Measurements from ENCODE around the gene STAU1.
A peak's percentile ranks its signal among the peaks of the same experiment; 100 is the strongest.

STAU1 gene

DNA sequence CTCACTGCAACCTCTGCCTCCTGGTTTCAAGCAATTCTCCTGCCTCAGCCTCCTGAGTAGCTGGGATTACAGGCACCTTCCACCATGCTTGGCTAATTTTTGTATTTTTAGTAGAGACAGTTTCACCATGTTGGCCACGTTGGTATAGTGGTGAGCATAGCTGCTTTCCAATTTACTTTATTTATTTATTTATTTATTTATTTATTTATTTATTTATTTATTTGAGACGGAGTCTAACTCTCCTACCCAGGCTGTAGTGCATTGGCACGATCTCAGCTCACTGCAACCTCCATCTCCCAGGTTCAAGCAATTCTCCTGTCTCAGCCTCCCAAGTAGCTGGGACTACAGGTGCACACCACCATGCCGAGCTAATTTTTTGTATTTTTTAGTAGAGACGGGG is 87.8 kb downstream of the STAU1 start (continued):
- TF ChIP-seq SP3 (tag by site-specific recombination; IDR thresholded peaks at IDR 0.05) (0 out of 2 replicates have a peak, but pooled peaks have one; percentile 31), ZBTB8A (tag by site-specific recombination; IDR thresholded peaks at IDR 0.05) (peak; percentile 73), ZNF354C (tag by site-specific recombination; IDR thresholded peaks at IDR 0.05; ENCODE audit: borderline replicate concordance, low read depth) (peak; percentile 77; the same call in 1 of the 2 replicates), ZNF394 (tag by site-specific recombination; IDR thresholded peaks at IDR 0.05; ENCODE audit: borderline replicate concordance) (peak; percentile 97)
- TF ChIP-seq, protein P1, sequence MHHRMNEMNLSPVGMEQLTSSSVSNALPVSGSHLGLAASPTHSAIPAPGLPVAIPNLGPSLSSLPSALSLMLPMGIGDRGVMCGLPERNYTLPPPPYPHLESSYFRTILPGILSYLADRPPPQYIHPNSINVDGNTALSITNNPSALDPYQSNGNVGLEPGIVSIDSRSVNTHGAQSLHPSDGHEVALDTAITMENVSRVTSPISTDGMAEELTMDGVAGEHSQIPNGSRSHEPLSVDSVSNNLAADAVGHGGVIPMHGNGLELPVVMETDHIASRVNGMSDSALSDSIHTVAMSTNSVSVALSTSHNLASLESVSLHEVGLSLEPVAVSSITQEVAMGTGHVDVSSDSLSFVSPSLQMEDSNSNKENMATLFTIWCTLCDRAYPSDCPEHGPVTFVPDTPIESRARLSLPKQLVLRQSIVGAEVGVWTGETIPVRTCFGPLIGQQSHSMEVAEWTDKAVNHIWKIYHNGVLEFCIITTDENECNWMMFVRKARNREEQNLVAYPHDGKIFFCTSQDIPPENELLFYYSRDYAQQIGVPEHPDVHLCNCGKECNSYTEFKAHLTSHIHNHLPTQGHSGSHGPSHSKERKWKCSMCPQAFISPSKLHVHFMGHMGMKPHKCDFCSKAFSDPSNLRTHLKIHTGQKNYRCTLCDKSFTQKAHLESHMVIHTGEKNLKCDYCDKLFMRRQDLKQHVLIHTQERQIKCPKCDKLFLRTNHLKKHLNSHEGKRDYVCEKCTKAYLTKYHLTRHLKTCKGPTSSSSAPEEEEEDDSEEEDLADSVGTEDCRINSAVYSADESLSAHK (tag by site-specific recombination; IDR thresholded peaks at IDR 0.05) = peak; percentile 11; the same call in 1 of the 2 replicates

DNA sequence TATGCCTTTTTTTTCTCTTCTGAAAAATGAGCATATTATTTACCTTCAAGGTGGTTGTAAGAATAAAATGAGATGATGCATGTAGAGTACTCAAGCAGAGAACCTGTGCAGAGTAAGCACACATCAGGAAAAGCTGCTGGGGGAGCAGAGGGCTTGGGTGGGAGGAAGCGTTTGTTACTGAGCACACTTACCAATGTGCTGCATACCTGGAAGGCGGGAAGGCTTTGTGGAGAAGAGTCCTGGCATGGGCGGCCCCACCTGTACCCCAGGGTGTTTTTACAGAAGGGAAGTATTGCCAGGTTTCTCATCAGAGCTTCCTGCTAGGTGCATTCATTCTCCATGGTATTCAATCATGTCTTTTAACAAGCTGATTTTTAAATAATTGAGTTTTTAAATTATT is 89.1 kb downstream of the STAU1 start:
- TF ChIP-seq ZNF596 (tag by site-specific recombination; IDR thresholded peaks at IDR 0.05) (no peak), HOXD13 (CRISPR knock-in tag; IDR thresholded peaks at IDR 0.05; ENCODE audit: borderline replicate concordance) (no peak), ZNF37A (tag by site-specific recombination; IDR thresholded peaks at IDR 0.05) (no peak), BCL11A (tag by site-specific recombination; IDR thresholded peaks at IDR 0.05; ENCODE audit: low read depth) (no peak), ZNF473 (tag by site-specific recombination; IDR thresholded peaks at IDR 0.05) (no peak), ZNF211 (tag by site-specific recombination; IDR thresholded peaks at IDR 0.05; ENCODE audit: low read depth) (no peak)
- Histone ChIP-seq H3K4me1 (ENCODE audit: control insufficient read depth, insufficient read depth, low read length) (no peaks in the 10 kb centered on the region), H3K27ac (ENCODE audit: extremely low read depth, low read depth, low read length) (no peak overlapping the region), H3K4me3 (ENCODE audit: low read depth, low read length) (no peak overlapping the region), H3K36me3 (ENCODE audit: control insufficient read depth in 2 of 2, insufficient read depth in 1 of 2, low read length in 2 of 2) (peaks cover 62 to 94% of the 10 kb centered on the region in 2 experiments), H3K9me3 (ENCODE audit: control insufficient read depth, insufficient read depth, low read depth, low read length) (no peaks in the 10 kb centered on the region)
- POLR2A ChIA-PET = no interaction called here
- CTCF ChIA-PET = no interaction called here

DNA sequence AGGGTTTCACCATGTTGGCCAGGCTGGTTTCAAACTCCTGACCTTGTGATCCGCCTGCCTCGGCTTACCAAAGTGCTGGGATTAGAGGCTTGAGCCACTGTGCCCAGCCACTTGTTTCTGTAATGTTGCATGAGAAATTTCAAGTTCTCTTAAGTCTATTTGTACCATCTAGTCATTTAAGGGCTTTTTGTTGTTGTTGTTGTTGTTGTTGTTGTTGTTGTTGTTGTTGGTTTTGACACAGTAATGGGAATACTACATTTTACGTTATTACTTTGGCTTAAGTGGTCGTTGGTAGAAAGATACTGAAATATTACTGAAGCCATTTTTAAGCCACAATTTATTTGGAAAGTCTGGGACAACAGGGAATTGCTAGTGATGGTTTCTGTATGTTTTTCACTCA is 90.0 kb downstream of the STAU1 start:
- Histone ChIP-seq H3K4me1 (ENCODE audit: control insufficient read depth, insufficient read depth, low read length) (no peaks in the 10 kb centered on the region), H3K9me3 (ENCODE audit: control insufficient read depth, insufficient read depth, low read depth, low read length) (no peaks in the 10 kb centered on the region), H3K4me3 (ENCODE audit: low read depth, low read length) (no peak overlapping the region), H3K27ac (ENCODE audit: extremely low read depth, low read depth, low read length) (no peak overlapping the region), H3K36me3 (ENCODE audit: control insufficient read depth in 2 of 2, insufficient read depth in 1 of 2, low read length in 2 of 2) (peaks cover 69 to 94% of the 10 kb centered on the region in 2 experiments)
- CTCF ChIA-PET = no interaction called here
- POLR2A ChIA-PET = no interaction called here
- TF ChIP-seq ZIC2 (tag by site-specific recombination; IDR thresholded peaks at IDR 0.05) (no peak), ZEB2 (tag by site-specific recombination; IDR thresholded peaks at IDR 0.05) (no peak), ZNF747 (tag by site-specific recombination; IDR thresholded peaks at IDR 0.05) (no peak)

DNA sequence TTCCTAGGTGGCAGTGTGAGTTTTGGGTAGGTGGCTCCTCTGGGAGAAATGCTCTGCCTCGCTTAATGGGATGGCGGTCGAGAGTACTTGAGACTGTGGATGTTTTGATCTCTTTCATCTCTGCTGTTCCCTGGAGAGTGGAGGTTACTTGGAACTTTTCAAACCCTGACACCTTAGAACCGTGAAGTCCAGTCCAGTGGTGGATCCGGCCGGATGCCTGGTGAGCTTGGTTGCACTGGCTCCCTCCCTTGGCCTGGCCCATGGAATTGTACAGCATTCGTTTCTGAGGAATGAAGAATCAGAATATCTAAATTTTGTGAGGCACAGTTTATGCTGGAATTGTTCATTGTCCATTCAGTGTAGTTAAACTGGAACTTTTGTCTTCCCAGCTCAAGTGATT is 91.0 kb downstream of the STAU1 start:
- no peak overlapping the region for H3K27ac ChIP-seq (ENCODE audit: extremely low read depth, low read depth, low read length)
- POLR2A ChIA-PET = no interaction called here
- CTCF ChIA-PET = no interaction called here
- H3K9me3 ChIP-seq (ENCODE audit: control insufficient read depth, insufficient read depth, low read depth, low read length) = no peaks in the 10 kb centered on the region
- H3K4me1 ChIP-seq (ENCODE audit: control insufficient read depth, insufficient read depth, low read length) = no peaks in the 10 kb centered on the region
- H3K36me3 ChIP-seq (ENCODE audit: control insufficient read depth in 2 of 2, insufficient read depth in 1 of 2, low read length in 2 of 2) = peaks cover 77 to 93% of the 10 kb centered on the region in 2 experiments
- TF ChIP-seq ZNF585B (tag by site-specific recombination; IDR thresholded peaks at IDR 0.05) (no peak), SP3 (tag by site-specific recombination; IDR thresholded peaks at IDR 0.05) (no peak), ZNF140 (tag by site-specific recombination; IDR thresholded peaks at IDR 0.05) (no peak), KLF8 (tag by site-specific recombination; IDR thresholded peaks at IDR 0.05) (no peak), ZNF660 (tag by site-specific recombination; IDR thresholded peaks at IDR 0.05) (no peak), ZNF654 (tag by site-specific recombination; IDR thresholded peaks at IDR 0.05; ENCODE audit: low read depth) (no peak), ZNF76 (tag by site-specific recombination; IDR thresholded peaks at IDR 0.05; ENCODE audit: borderline replicate concordance, low read depth) (no peak), ZNF658 (tag by site-specific recombination; IDR thresholded peaks at IDR 0.05) (no peak), ZNF792 (tag by site-specific recombination; IDR thresholded peaks at IDR 0.05) (no peak), GFI1B (tag by site-specific recombination; IDR thresholded peaks at IDR 0.05) (no peak), ZNF677 (tag by site-specific recombination; IDR thresholded peaks at IDR 0.05) (no peak), ZNF596 (tag by site-specific recombination; IDR thresholded peaks at IDR 0.05) (no peak)
- TF ChIP-seq, protein P2, sequence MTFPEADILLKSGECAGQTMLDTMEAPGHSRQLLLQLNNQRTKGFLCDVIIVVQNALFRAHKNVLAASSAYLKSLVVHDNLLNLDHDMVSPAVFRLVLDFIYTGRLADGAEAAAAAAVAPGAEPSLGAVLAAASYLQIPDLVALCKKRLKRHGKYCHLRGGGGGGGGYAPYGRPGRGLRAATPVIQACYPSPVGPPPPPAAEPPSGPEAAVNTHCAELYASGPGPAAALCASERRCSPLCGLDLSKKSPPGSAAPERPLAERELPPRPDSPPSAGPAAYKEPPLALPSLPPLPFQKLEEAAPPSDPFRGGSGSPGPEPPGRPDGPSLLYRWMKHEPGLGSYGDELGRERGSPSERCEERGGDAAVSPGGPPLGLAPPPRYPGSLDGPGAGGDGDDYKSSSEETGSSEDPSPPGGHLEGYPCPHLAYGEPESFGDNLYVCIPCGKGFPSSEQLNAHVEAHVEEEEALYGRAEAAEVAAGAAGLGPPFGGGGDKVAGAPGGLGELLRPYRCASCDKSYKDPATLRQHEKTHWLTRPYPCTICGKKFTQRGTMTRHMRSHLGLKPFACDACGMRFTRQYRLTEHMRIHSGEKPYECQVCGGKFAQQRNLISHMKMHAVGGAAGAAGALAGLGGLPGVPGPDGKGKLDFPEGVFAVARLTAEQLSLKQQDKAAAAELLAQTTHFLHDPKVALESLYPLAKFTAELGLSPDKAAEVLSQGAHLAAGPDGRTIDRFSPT (tag by site-specific recombination; IDR thresholded peaks at IDR 0.05) = no peak
- TF ChIP-seq, protein P1 (tag by site-specific recombination; IDR thresholded peaks at IDR 0.05) = no peak
- H3K4me3 ChIP-seq (ENCODE audit: low read depth, low read length) = no peak overlapping the region
